Measurements from ENCODE around the gene HDAC7.
"Not testable (repeated sequence)": the region's sequence is repeated elsewhere in the genome, so short reads cannot be mapped to it uniquely, and the experiment has no call there.

The HDAC7 gene

GRCh38 chr12:47828008-47828975, 8.6 kb upstream of the HDAC7 start:
- no peak for DNase-seq

- DNase-seq, result no peak
Measured at GRCh38 chr12:47825173-47825639, 5.5 kb upstream of the HDAC7 start.

- DNase-seq, result no peak
Measured at GRCh38 chr12:47824635-47825034, 4.9 kb upstream of the HDAC7 start.

GRCh38 chr12:47824198-47824597, 4.5 kb upstream of the HDAC7 start:
- DNase-seq, result no peak

GRCh38 chr12:47823422-47824086, 3.9 kb upstream of the HDAC7 start:
- no peak for DNase-seq

GRCh38 chr12:47822863-47823262, 3.2 kb upstream of the HDAC7 start:
- DNase-seq, result no peak

- no peak for DNase-seq
Measured at GRCh38 chr12:47822401-47822800, 2.7 kb upstream of the HDAC7 start.

- DNase-seq, result no peak
Measured at GRCh38 chr12:47821346-47821706, 1.6 kb upstream of the HDAC7 start.

- no peak for DNase-seq
Measured at GRCh38 chr12:47820631-47821345, 1.1 kb upstream of the HDAC7 start.

- DNase-seq, result no peak
Measured at GRCh38 chr12:47819138-47819895, 386 bp downstream of the HDAC7 start.

GRCh38 chr12:47818467-47819137, 1.1 kb downstream of the HDAC7 start:
- no peak for DNase-seq

GRCh38 chr12:47818007-47818376, 1.7 kb downstream of the HDAC7 start:
- no peak for DNase-seq

GRCh38 chr12:47817272-47818006, 2.3 kb downstream of the HDAC7 start:
- no peak for DNase-seq

- no peak for DNase-seq
Measured at GRCh38 chr12:47816403-47817271, 3.1 kb downstream of the HDAC7 start.

GRCh38 chr12:47815447-47815846, 4.3 kb downstream of the HDAC7 start:
- not testable (repeated sequence) for DNase-seq

- DNase-seq, result no peak
Measured at GRCh38 chr12:47814539-47815170, 5.0 kb downstream of the HDAC7 start.

GRCh38 chr12:47813511-47814196, 6.0 kb downstream of the HDAC7 start:
- DNase-seq, result no peak

- DNase-seq, result no peak
Measured at GRCh38 chr12:47812797-47813510, 6.7 kb downstream of the HDAC7 start.

Measured in COR-L47 (cell line).